IMR-90 (cell line): Measurements from ENCODE around the gene DYDC1.

Source experiments
- BHLHE40 ChIP-seq: fragments of 150-350 bp; IDR thresholded peaks from 2 replicates; pipeline ENCODE4 v1.6.1; 2016; ENCODE audit warnings: mild to moderate bottlenecking, low read depth, low read length
- FOS ChIP-seq: fragments of 150-350 bp; IDR thresholded peaks from 2 replicates; pipeline ENCODE4 v1.6.1; 2016; ENCODE audit warnings: low read depth, low read length
- MAFK ChIP-seq: IDR thresholded peaks from 2 replicates; pipeline ENCODE4 v1.6.1; 2012; ENCODE audit warnings: low read depth, low read length, improper control_type of control experiment
- POLR2A ChIP-seq: IDR thresholded peaks from 2 replicates; pipeline ENCODE4 v1.6.1; 2012; ENCODE audit warnings: mild to moderate bottlenecking, low read depth, low read length
- RAD21 ChIP-seq: IDR thresholded peaks from 2 replicates; pipeline ENCODE4 v1.6.1; 2012; ENCODE audit warnings: low read length, improper control_type of control experiment
- RCOR1 ChIP-seq: IDR thresholded peaks from 2 replicates; pipeline ENCODE4 v1.6.1; 2012; ENCODE audit warnings: mild to moderate bottlenecking, low read length, improper control_type of control experiment; ENCODE audit not compliant: insufficient replicate concordance
- RFX5 ChIP-seq: IDR thresholded peaks from 2 replicates; pipeline ENCODE4 v1.8.0; 2012; ENCODE audit warnings: low read depth, mild to moderate bottlenecking, low read length, moderate library complexity
- SMC3 ChIP-seq: fragments of 150-350 bp; IDR thresholded peaks from 2 replicates; pipeline ENCODE4 v1.6.1; 2016; ENCODE audit warnings: low read depth, mild to moderate bottlenecking, antibody characterized with exemption, low read length, moderate library complexity
- TF ChIP-seq, protein P1 (sequence below): fragments of 150-350 bp; IDR thresholded peaks from 2 replicates; pipeline ENCODE4 v1.6.1; 2016; ENCODE audit warnings: low read depth, mild to moderate bottlenecking, low read length, moderate library complexity, borderline replicate concordance
- TF ChIP-seq, protein P2 (sequence below): conservative IDR thresholded peaks from 2 replicates; pipeline ENCODE4 v1.5.1; 2012; ENCODE audit warnings: mild to moderate bottlenecking, low read depth, low read length, improper control_type of control experiment
- TF ChIP-seq, protein P3 (sequence below): fragments of 150-350 bp; IDR thresholded peaks from 2 replicates; pipeline ENCODE4 v1.6.1; 2017; ENCODE audit warnings: mild to moderate bottlenecking, antibody characterized with exemption, low read length, low read depth

DNA sequence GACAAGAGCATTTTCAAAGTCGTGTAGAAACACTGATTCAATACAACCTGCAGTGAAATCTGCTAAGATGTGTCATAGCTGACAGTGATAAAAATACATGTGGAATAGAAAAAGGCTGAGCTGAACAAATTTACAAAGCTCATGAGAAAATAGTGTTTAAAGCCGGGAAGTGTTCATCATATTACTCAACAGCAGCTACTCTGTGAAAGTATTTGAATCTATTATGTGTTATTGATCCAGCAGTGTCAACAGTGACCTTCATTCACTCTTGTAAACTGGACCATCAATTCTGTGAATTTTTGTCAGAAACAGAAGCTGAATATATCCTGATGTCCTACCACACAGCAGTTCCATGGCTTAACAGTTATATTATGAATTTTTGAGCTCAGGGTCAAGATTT is 11.6 kb downstream of the DYDC1 start:
- TF ChIP-seq RFX5 (no peak), FOS (no peak), RCOR1 (no peak), POLR2A (no peak), MAFK (no peak), SMC3 (no peak), BHLHE40 (no peak), RAD21 (no peak)
- TF ChIP-seq, protein P1, sequence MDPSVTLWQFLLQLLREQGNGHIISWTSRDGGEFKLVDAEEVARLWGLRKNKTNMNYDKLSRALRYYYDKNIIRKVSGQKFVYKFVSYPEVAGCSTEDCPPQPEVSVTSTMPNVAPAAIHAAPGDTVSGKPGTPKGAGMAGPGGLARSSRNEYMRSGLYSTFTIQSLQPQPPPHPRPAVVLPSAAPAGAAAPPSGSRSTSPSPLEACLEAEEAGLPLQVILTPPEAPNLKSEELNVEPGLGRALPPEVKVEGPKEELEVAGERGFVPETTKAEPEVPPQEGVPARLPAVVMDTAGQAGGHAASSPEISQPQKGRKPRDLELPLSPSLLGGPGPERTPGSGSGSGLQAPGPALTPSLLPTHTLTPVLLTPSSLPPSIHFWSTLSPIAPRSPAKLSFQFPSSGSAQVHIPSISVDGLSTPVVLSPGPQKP = no peak
- TF ChIP-seq, protein P2, sequence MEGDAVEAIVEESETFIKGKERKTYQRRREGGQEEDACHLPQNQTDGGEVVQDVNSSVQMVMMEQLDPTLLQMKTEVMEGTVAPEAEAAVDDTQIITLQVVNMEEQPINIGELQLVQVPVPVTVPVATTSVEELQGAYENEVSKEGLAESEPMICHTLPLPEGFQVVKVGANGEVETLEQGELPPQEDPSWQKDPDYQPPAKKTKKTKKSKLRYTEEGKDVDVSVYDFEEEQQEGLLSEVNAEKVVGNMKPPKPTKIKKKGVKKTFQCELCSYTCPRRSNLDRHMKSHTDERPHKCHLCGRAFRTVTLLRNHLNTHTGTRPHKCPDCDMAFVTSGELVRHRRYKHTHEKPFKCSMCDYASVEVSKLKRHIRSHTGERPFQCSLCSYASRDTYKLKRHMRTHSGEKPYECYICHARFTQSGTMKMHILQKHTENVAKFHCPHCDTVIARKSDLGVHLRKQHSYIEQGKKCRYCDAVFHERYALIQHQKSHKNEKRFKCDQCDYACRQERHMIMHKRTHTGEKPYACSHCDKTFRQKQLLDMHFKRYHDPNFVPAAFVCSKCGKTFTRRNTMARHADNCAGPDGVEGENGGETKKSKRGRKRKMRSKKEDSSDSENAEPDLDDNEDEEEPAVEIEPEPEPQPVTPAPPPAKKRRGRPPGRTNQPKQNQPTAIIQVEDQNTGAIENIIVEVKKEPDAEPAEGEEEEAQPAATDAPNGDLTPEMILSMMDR = no peak
- TF ChIP-seq, protein P3, sequence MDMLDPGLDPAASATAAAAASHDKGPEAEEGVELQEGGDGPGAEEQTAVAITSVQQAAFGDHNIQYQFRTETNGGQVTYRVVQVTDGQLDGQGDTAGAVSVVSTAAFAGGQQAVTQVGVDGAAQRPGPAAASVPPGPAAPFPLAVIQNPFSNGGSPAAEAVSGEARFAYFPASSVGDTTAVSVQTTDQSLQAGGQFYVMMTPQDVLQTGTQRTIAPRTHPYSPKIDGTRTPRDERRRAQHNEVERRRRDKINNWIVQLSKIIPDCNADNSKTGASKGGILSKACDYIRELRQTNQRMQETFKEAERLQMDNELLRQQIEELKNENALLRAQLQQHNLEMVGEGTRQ = no peak
